Epidermal melanocyte (primary cell): ENCODE data around the gene TOE1.

ENCODE experiments used
- DNase-seq: peaks from one replicate; pipeline ENCODE4 v3.0.0; 2011; ENCODE audit warnings: low spot score; ENCODE audit not compliant: insufficient read length

TOE1 gene

GRCh38 chr1:45326627-45327623 lies 13.0 kb upstream of the TOE1 start, which contains the start of gene HPDL:
TSS of gene HPDL (plus strand) at chr1:45326895. CDS start at chr1:45327149, 254 bp downstream.
- DNase-seq: peak; percentile 74

GRCh38 chr1:45327644-45328515 lies 12.1 kb upstream of the TOE1 start:
- DNase-seq: no peak

- DNase-seq: no peak
These were observed 11.3 kb upstream of the TOE1 start for GRCh38 chr1:45328680-45329079.

GRCh38 chr1:45329445-45329844 lies 10.5 kb upstream of the TOE1 start:
- no peak for DNase-seq

- DNase-seq: no peak
These were observed 8.3 kb upstream of the TOE1 start for GRCh38 chr1:45331436-45332345.

- DNase-seq: no peak
These were observed 7.6 kb upstream of the TOE1 start for GRCh38 chr1:45332346-45332720.

GRCh38 chr1:45334308-45335245 lies 5.4 kb upstream of the TOE1 start:
- peak; percentile 27 for DNase-seq

GRCh38 chr1:45335855-45336324 lies 4.1 kb upstream of the TOE1 start:
- no peak for DNase-seq

- DNase-seq: no peak
These were observed 2.2 kb upstream of the TOE1 start for GRCh38 chr1:45337630-45338325.

GRCh38 chr1:45340816-45341466 lies 971 bp downstream of the TOE1 start:
- no peak for DNase-seq

- DNase-seq: no peak
These were observed 4.5 kb downstream of the TOE1 start for GRCh38 chr1:45344499-45344898.

GRCh38 chr1:45345014-45345413 lies 5.0 kb downstream of the TOE1 start:
- no peak for DNase-seq

GRCh38 chr1:45346473-45346872 lies 6.5 kb downstream of the TOE1 start:
- DNase-seq: no peak

- DNase-seq: no peak
These were observed 8.1 kb downstream of the TOE1 start for GRCh38 chr1:45348020-45348419.

GRCh38 chr1:45348609-45348965 lies 8.6 kb downstream of the TOE1 start:
- DNase-seq: no peak

GRCh38 chr1:45348966-45349677 lies 9.2 kb downstream of the TOE1 start:
- DNase-seq: no peak

- no peak for DNase-seq
These were observed 11.5 kb downstream of the TOE1 start for GRCh38 chr1:45351508-45351907.

GRCh38 chr1:45353685-45354084 lies 13.7 kb downstream of the TOE1 start:
- DNase-seq: no peak
